ENCODE measurements around the gene NNT. TPM values are rescaled to one million over a fixed set of nuclear protein-coding genes. Genes with fewer than 3 reads are reported as not detected.

NNT gene
- total RNA-seq = 29.9 and 45.4 TPM in 2 replicates

GRCh38 chr5:43602461-43603343 is at the start of gene NNT:
Gene NNT (plus strand): TSS chr5:43603180. CDS start chr5:43609196, 6,016 bp downstream.

DNA sequence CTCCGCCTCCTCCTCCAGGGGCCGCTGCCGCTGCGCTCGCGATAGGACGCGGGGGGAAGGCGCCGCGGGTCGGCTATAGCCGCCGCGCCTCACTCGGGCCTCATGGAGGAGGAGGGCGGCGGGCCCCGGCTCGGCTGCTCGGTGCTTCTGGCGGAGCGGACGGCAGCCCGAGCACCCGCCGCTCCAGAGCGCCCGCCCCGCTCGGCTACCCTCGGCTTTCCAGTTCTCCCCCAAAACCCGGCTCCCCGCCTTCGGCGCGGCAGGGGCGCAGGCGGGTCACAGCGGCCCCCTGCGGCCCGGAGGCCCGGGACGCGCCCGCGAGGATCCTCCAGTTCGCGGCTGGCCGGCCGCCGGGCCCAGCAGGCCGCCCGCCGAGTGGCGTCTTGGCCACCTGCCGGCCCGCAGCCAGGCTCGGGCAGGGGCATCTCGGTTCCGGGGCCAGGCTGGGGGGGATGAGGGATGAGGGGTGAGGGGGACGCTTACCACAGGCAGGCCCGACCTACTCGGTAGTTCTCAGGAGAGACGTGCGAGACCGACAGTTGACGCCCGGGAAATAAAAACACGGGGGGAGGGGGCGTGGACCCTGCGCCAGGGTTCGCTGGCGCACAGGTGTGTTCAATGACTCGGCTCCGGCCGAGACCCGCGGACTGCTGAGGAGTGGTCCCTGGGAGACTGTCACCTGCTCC is 46.0 kb upstream of the NNT start, which contains the start of gene PAIP1:
Gene PAIP1, minus strand, starts transcription at position 221 of the 686 bp plus-strand sequence. CDS start 231 bp downstream, outside the sequence.

Other genes with a start within 250 kb of the NNT start
- 0.65 and 1.0 TPM in 2 replicates for gene CCL28, start 190.8 kb upstream of the NNT start, total RNA-seq
- gene TMEM267, start 119.3 kb upstream of the NNT start, total RNA-seq = 8.4 and 10.0 TPM in 2 replicates
- 3.6 and 8.2 TPM in 2 replicates for gene C5orf34, start 88.0 kb upstream of the NNT start, total RNA-seq
- 71.8 and 85.8 TPM in 2 replicates for gene PAIP1, start 46.1 kb upstream of the NNT start, total RNA-seq